Activated CD4-positive, alpha-beta T cell treated with anti-CD3 and anti-CD28 coated beads for 36 hours (primary cell): ENCODE results near the gene PPM1H. TPM values are rescaled to one million over a fixed set of nuclear protein-coding genes. Genes with fewer than 3 reads are reported as not detected.

ENCODE experiments used
- ATAC-seq: fragments of 200-7000 bp; cut with Tn5 transposase; one replicate; pipeline ENCODE4 v1.10.0; 2021; ENCODE audit warnings: mild to moderate bottlenecking, moderate library complexity
- CTCF ChIA-PET: fragments of 350-600 bp; sonication (Branson Sonifier 250); formaldehyde crosslinking; loops from one replicate; lab custom pipeline; 2021; ENCODE audit warnings: antibody characterized with exemption; lab: Charles Lee
- POLR2A ChIA-PET: fragments of 350-600 bp; sonication (Branson Sonifier 250); formaldehyde crosslinking; loops from one replicate; lab custom pipeline; 2021; ENCODE audit warnings: antibody characterized with exemption, inconsistent platforms; lab: Charles Lee
- DNase-seq: peaks from one replicate; pipeline ENCODE4 v3.0.0-alpha.2; 2020
- H3K27ac Mint-ChIP-seq: one replicate; pipeline ENCODE4 v1.8.0; 2021; ENCODE audit warnings: mixed read lengths
- H3K27me3 Mint-ChIP-seq: one replicate; pipeline ENCODE4 v1.8.0; 2021; ENCODE audit warnings: mixed read lengths
- H3K36me3 Mint-ChIP-seq: one replicate; pipeline ENCODE4 v1.8.0; 2021; ENCODE audit warnings: low read depth, mixed read lengths
- H3K4me1 Mint-ChIP-seq: one replicate; pipeline ENCODE4 v1.8.0; 2021; ENCODE audit warnings: mixed read lengths
- H3K4me3 Mint-ChIP-seq: one replicate; pipeline ENCODE4 v1.8.0; 2021; ENCODE audit warnings: mild to moderate bottlenecking, moderate library complexity, mixed read lengths
- H3K9me3 Mint-ChIP-seq: one replicate; pipeline ENCODE4 v1.8.0; 2021; ENCODE audit warnings: low read depth, mixed read lengths
- intact Hi-C, 2 experiments: fragments of 100-400 bp; cut with DNase I in 1 of 2; cut with micrococcal nuclease in 1 of 2; formaldehyde crosslinking; loops; one replicate each; pipeline versions ENCODE4 v1.14.2 to v1.15.1; 2022 to 2024; cut with DNase I, micrococcal nuclease
- total RNA-seq, 2 experiments: library from RNA; stranded (reverse); gene quantifications; one replicate each; pipeline ENCODE4 v1.2.3, GENCODE V29; 2021

Gene PPM1H
- total RNA-seq, 2 experiments from 2014 or later, result 0.02 TPM; not detected in 1

- CTCF ChIA-PET, result no interaction called here
Observed at GRCh38 chr12:62866451-62867082, 68.4 kb downstream of the PPM1H start.

GRCh38 chr12:62865937-62866336 lies 69.0 kb downstream of the PPM1H start:
- no peaks in the 10 kb centered on the region for H3K9me3 Mint-ChIP-seq
- no peaks in the 10 kb centered on the region for H3K36me3 Mint-ChIP-seq
- no peak overlapping the region for H3K4me3 Mint-ChIP-seq
- no peak for ATAC-seq
- no peak for DNase-seq
- ChIA-PET POLR2A (no interaction called here), CTCF (no interaction called here)
- no peak overlapping the region for H3K27ac Mint-ChIP-seq
- no peaks in the 10 kb centered on the region for H3K4me1 Mint-ChIP-seq
- intact Hi-C loops, result no loop called here
- H3K27me3 Mint-ChIP-seq, result peaks cover 12% of the 10 kb centered on the region

More at GRCh38 chr12:62866451-62867082, 68.4 kb downstream of the PPM1H start:
- peaks cover 15% of the 10 kb centered on the region for H3K27me3 Mint-ChIP-seq
- intact Hi-C loops, result no loop called here
- no peak overlapping the region for H3K27ac Mint-ChIP-seq
- no peaks in the 10 kb centered on the region for H3K36me3 Mint-ChIP-seq
- H3K9me3 Mint-ChIP-seq, result no peaks in the 10 kb centered on the region
- ATAC-seq (no peak), DNase-seq (no peak)
- H3K4me1 Mint-ChIP-seq, result no peaks in the 10 kb centered on the region
- H3K4me3 Mint-ChIP-seq, result no peak overlapping the region
- POLR2A ChIA-PET, result no interaction called here

GRCh38 chr12:62865065-62865464 lies 69.9 kb downstream of the PPM1H start:
- no peaks in the 10 kb centered on the region for H3K36me3 Mint-ChIP-seq
- H3K27me3 Mint-ChIP-seq, result peaks cover 7% of the 10 kb centered on the region
- H3K4me1 Mint-ChIP-seq, result no peaks in the 10 kb centered on the region
- ChIA-PET CTCF (interaction anchor here (0.5 kb wide), 1 partner anchor 220 kb away, joined by 3 read pairs; no protein-coding TSS in a partner anchor), POLR2A (no interaction called here)
- DNase-seq, result no peak
- H3K27ac Mint-ChIP-seq, result no peak overlapping the region
- intact Hi-C loops, result no loop called here
- no peak overlapping the region for H3K4me3 Mint-ChIP-seq
- ATAC-seq, result no peak
- no peaks in the 10 kb centered on the region for H3K9me3 Mint-ChIP-seq

GRCh38 chr12:62862259-62862881 lies 72.6 kb downstream of the PPM1H start:
- Mint-ChIP-seq H3K4me3 (no peak overlapping the region), H3K36me3 (no peaks in the 10 kb centered on the region), H3K27ac (no peak overlapping the region), H3K9me3 (no peaks in the 10 kb centered on the region), H3K27me3 (peaks cover 5% of the 10 kb centered on the region), H3K4me1 (peaks cover 3% of the 10 kb centered on the region)
- intact Hi-C loops, result no loop called here
- ATAC-seq, result no peak
- DNase-seq, result no peak
- CTCF ChIA-PET, result no interaction called here
- POLR2A ChIA-PET, result no interaction called here

GRCh38 chr12:62861586-62861985 lies 73.4 kb downstream of the PPM1H start:
- Mint-ChIP-seq H3K36me3 (no peaks in the 10 kb centered on the region), H3K27me3 (peaks cover 6% of the 10 kb centered on the region), H3K9me3 (no peaks in the 10 kb centered on the region), H3K27ac (no peak overlapping the region), H3K4me3 (no peak overlapping the region), H3K4me1 (peaks cover 3% of the 10 kb centered on the region)
- ChIA-PET POLR2A (no interaction called here), CTCF (no interaction called here)
- ATAC-seq, result no peak
- intact Hi-C loops, result no loop called here
- no peak for DNase-seq

- H3K27me3 Mint-ChIP-seq, result peaks cover 6% of the 10 kb centered on the region
- ATAC-seq, result no peak
- H3K36me3 Mint-ChIP-seq, result no peaks in the 10 kb centered on the region
- DNase-seq, result no peak
- no peak overlapping the region for H3K4me3 Mint-ChIP-seq
- no peak overlapping the region for H3K27ac Mint-ChIP-seq
- CTCF ChIA-PET, result interaction anchor here (0.6 kb wide), 1 partner anchor 47 kb away, joined by 3 read pairs; no protein-coding TSS in a partner anchor
- POLR2A ChIA-PET, result no interaction called here
- no peaks in the 10 kb centered on the region for H3K9me3 Mint-ChIP-seq
- intact Hi-C loops, result no loop called here
- H3K4me1 Mint-ChIP-seq, result peaks cover 3% of the 10 kb centered on the region
Observed at GRCh38 chr12:62860501-62861411, 74.2 kb downstream of the PPM1H start.

GRCh38 chr12:62860020-62860419 lies 74.9 kb downstream of the PPM1H start:
- H3K9me3 Mint-ChIP-seq, result no peaks in the 10 kb centered on the region
- intact Hi-C loops, result no loop called here
- H3K36me3 Mint-ChIP-seq, result no peaks in the 10 kb centered on the region
- CTCF ChIA-PET, result interaction anchor here (1.2 kb wide), 1 partner anchor 209 kb away, joined by 4 read pairs; no protein-coding TSS in a partner anchor
- H3K4me1 Mint-ChIP-seq, result peaks cover 3% of the 10 kb centered on the region
- H3K4me3 Mint-ChIP-seq, result no peak overlapping the region
- H3K27ac Mint-ChIP-seq, result no peak overlapping the region
- peaks cover 2% of the 10 kb centered on the region for H3K27me3 Mint-ChIP-seq
- no peak for ATAC-seq
- POLR2A ChIA-PET, result no interaction called here
- DNase-seq, result no peak

- no peaks in the 10 kb centered on the region for H3K9me3 Mint-ChIP-seq
Observed at GRCh38 chr12:62859321-62859737, 75.6 kb downstream of the PPM1H start.

DNA sequence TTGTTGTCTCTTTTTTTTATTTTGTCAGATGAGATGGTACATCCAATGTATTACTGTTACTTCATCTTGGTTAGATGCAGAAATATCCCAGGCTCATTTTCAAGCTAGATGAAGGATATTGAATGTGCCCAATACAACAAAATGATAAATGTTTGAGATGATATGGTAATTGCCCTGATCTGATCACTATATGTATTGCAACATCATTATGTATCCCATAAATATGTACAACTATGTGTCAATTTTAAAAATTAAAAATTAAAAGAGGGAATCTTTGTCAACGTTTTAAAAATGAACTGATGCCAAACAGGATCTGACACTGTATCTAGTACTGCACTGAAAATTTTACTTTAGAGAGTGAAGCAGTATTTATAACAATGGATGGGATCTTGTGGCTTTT lies 78.5 kb downstream of the PPM1H start:
- H3K36me3 Mint-ChIP-seq, result no peaks in the 10 kb centered on the region
- no peak overlapping the region for H3K4me3 Mint-ChIP-seq
- DNase-seq (no peak), ATAC-seq (no peak)
- intact Hi-C loops, result no loop called here
- H3K27ac Mint-ChIP-seq, result no peak overlapping the region
- ChIA-PET CTCF (no interaction called here), POLR2A (no interaction called here)
- no peaks in the 10 kb centered on the region for H3K9me3 Mint-ChIP-seq
- H3K27me3 Mint-ChIP-seq, result peaks cover 2% of the 10 kb centered on the region
- H3K4me1 Mint-ChIP-seq, result peaks cover 3% of the 10 kb centered on the region

More at GRCh38 chr12:62859321-62859737, 75.6 kb downstream of the PPM1H start:
- DNase-seq (no peak), ATAC-seq (no peak)
- CTCF ChIA-PET, result interaction anchor here (1.2 kb wide), 1 partner anchor 209 kb away, joined by 4 read pairs; no protein-coding TSS in a partner anchor
- Mint-ChIP-seq H3K36me3 (no peaks in the 10 kb centered on the region), H3K4me3 (no peak overlapping the region), H3K4me1 (peaks cover 3% of the 10 kb centered on the region), H3K27me3 (peaks cover 2% of the 10 kb centered on the region), H3K27ac (no peak overlapping the region)
- intact Hi-C loops, result no loop called here
- POLR2A ChIA-PET, result no interaction called here

- Mint-ChIP-seq H3K4me1 (no peaks in the 10 kb centered on the region), H3K27me3 (peaks cover 2% of the 10 kb centered on the region), H3K27ac (no peak overlapping the region), H3K4me3 (no peak overlapping the region), H3K36me3 (no peaks in the 10 kb centered on the region), H3K9me3 (no peaks in the 10 kb centered on the region)
- ChIA-PET POLR2A (no interaction called here), CTCF (interaction anchor here (0.9 to 1.2 kb wide), 2 partner anchors 12 to 60 kb away, joined by 3 to 4 read pairs; no protein-coding TSS in a partner anchor)
- intact Hi-C loops, result no loop called here
- ATAC-seq, result no peak
- DNase-seq, result no peak
Observed at GRCh38 chr12:62854024-62854423, 80.9 kb downstream of the PPM1H start.

- POLR2A ChIA-PET, result no interaction called here
- CTCF ChIA-PET, result interaction anchor here (1.4 kb wide), 1 partner anchor 9 kb away, joined by 3 read pairs; no protein-coding TSS in a partner anchor
- H3K36me3 Mint-ChIP-seq, result no peaks in the 10 kb centered on the region
- H3K4me1 Mint-ChIP-seq, result peaks cover 2% of the 10 kb centered on the region
- no peak overlapping the region for H3K4me3 Mint-ChIP-seq
- H3K27ac Mint-ChIP-seq, result no peak overlapping the region
- H3K9me3 Mint-ChIP-seq, result no peaks in the 10 kb centered on the region
- H3K27me3 Mint-ChIP-seq, result peaks cover 9% of the 10 kb centered on the region
- intact Hi-C loops, result no loop called here
- ATAC-seq (no peak), DNase-seq (no peak)
Observed at GRCh38 chr12:62849398-62849797, 85.6 kb downstream of the PPM1H start.
